SW480 (cell line): ENCODE measurements around the gene GDPD4.

Experiments
- DNase-seq: peaks from one replicate; pipeline ENCODE4 v3.0.0-alpha.2; 2016; ENCODE audit warnings: low spot score

Gene GDPD4

DNA sequence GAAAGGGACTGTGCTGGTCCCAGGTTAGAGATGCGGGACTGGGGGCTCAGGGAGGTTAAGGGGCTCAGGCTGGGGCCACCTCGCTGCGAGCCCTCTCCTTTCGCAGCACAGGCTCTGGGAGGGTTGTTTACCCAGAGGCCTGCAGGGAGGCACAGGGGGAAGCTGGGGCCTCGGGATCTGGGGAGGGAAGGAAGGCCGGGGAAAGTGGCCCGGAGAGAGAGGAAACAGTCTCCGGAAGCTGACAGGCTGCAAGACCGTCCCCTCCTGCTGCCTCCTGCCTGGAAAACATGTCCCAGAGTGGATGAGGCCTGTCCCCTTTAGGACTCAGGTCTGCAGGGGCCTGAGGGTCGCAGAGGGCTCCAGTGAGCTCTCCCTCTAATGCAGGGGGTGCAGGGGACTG lies 128.0 kb downstream of the GDPD4 start:
- no peak for DNase-seq

GRCh38 chr11:77172666-77172982 lies 128.9 kb downstream of the GDPD4 start:
- DNase-seq: no peak

DNA sequence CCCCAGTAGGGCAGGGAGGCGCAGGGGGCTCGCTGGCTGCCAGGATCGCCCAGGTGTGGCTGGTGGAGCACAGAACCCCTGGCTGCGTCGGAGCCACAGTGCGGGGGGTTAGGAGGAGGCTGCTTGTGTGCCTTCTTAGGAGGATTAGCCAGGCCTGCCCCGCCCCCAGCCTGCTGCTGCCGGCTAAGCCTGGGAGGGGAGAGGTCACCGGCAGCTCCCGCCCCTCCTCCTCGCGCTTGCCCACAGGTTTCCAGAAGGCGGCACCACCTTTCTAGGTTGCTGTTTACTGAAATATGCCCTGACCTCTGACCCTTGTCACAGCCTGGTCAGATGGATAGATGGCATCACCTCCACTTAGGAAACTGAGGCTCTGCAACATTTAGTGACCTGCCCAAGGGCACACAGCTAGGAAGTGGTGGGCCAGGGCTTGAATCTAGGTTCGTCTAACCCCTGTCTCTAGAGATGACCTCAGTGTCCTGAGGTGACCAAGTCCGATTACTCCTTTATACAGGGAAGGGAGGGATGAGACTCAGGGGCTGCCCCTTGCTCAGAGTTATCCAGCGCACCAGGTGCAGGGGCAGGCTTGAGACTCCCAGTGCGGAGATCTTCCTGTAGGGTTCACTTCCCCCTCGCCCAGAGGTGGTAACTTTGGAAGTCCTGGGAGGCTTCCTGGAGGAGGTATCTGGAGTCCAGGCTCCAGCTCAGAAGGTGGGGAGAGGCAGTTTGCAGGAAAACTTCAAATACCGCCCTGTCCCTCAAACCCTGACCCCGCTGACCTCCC lies 129.4 kb downstream of the GDPD4 start:
- DNase-seq: no peak

DNA sequence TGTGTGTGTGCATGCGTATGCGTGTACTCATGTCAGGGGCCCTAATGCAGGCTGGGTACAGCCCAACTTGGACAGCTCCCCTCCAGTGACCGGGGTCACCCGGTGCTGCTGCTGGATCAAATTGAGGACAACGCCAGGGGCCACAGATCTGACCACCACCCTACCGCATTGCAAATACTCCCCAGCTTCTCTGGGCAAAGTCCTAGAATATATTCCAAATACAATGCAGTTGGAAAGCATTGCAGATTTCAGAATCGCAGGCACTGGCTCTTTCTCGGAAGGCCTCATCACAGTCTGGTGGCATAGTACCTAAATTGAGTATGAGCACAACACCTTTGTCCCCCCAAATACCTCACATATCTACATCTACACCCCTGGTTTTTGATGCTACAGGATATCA lies 130.2 kb downstream of the GDPD4 start:
- DNase-seq: no peak

GRCh38 chr11:77170107-77170506 lies 131.4 kb downstream of the GDPD4 start:
- DNase-seq: no peak

- no peak for DNase-seq
These were observed 133.7 kb downstream of the GDPD4 start for GRCh38 chr11:77167791-77168190.

DNA sequence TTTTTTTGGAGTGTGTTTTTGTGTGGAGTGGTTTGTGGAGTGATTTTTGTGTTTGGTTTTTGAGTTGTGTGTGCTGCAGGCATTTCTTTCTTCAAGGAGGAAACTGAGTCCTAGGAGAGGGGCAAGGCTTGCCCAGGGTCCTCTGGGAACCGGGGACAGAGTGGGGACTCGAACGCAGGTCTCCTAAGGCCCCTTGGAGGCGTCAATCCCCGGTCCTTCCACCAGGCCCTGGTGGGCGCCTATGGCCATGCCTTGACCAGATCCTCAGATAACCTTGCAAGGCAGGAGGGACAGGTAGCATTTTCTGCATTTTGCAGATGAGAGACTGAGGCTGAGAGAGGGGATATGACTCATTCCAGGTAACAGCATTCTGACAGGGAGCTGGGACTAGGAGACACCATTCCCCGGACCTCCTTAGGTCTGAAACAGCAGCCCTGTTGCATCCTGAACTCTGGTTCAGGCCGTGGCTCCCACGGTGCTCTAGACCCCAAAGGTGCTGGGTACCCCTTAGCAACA lies 134.3 kb downstream of the GDPD4 start:
- no peak for DNase-seq
